GM18868 (cell line): ENCODE data around the gene PLIN4.
"Not testable (repeated sequence)": the region's sequence is repeated elsewhere in the genome, so short reads cannot be mapped to it uniquely, and the experiment has no call there.

Experiments
- ATAC-seq: cut with Tn5 transposase; IDR thresholded peaks from one replicate; pipeline ENCODE4 v1.9.1; 2021; ENCODE audit warnings: mild to moderate bottlenecking, moderate library complexity; ENCODE audit not compliant: unreplicated experiment

Gene PLIN4

GRCh38 chr19:4518345-4519171 lies at the start of gene PLIN4:
TSS of gene PLIN4 (minus strand) at chr19:4518486. CDS start at chr19:4518272, 214 bp downstream.
- ATAC-seq = no peak

DNA sequence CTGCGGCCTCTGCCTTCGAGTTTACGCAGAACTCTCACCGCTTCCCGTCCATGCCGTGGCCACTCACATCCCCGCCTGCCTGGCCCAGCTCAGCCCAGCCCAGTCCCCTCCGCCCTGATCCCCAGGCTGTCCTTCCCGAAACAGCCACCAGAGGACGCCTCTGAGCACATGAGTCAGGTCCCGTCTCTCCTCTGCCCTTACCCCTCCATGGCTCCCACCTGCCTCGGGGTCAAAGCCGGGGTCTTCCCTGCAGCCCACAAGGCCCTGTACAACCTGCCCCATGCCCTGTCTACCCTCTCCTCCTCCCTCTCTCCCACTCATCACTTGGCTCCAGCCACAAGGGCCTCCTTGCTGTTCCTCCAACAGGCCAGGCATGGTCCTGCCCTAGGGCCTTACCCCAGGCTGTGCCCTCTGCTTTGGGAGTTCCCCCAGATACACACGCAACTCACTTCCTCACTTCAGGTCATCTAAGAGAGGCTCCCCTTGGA lies 49.3 kb upstream of the PLIN4 start:
- ATAC-seq = no peak

DNA sequence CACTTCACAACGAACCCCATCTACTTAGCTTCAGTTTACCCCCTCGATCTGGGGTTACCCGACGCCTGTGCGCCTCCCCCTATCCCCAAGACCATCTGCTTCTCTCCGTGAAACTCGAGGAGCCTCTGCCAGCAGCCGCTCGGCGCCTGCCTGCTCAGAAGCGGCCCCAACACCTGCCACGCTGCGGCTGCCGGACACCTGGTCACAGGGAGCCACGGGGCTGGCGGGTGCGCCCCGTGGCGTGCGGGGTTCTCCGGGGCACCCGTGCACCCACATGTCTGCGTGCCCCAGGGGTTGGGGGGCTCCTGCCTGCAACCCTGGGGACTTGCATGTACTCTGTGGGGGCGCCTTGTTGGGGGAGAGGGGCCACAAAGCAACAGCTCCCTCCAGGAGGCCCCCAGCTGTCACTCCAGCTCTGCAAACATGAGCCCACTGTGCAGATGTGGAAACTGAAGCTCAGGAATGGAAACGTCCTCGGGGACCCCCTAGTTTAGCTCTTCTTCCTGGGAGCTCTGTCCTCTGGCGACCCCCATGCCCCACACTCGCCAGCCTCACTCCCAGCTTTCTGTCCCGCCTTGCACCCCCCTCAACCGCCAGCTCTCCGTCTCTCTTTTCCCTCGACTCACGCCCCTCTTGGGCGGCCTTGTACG lies 48.2 kb upstream of the PLIN4 start:
- no peak for ATAC-seq

GRCh38 chr19:4563562-4563961 lies 45.3 kb upstream of the PLIN4 start:
- not testable (repeated sequence) for ATAC-seq

GRCh38 chr19:4562085-4562484 lies 43.8 kb upstream of the PLIN4 start:
- not testable (repeated sequence) for ATAC-seq

DNA sequence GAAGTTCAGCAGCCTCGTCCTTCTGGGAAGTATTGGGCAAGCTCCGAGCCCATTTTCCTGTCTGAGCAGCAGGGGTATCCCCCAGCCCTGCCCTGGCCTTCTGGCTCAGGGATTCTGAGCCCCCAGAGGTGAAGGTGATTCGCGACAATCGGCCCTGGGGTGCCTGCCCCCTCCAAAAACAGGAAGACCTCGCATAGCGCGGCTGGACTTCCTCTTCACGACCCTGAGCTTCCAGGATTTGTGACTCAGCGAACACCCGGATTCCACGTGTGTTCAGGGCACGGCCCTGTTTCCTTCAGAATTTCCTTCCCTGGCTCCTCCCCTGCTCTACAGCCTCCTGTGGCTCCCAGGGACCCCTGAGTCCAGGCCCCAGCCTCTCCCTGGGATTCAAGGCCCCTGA lies 41.3 kb upstream of the PLIN4 start, which contains the start of gene SEMA6B:
TSS of gene SEMA6B (minus strand) at position 116 of the 400 bp plus-strand sequence. CDS start 1,227 bp downstream, outside the sequence.
- ATAC-seq = no peak

DNA sequence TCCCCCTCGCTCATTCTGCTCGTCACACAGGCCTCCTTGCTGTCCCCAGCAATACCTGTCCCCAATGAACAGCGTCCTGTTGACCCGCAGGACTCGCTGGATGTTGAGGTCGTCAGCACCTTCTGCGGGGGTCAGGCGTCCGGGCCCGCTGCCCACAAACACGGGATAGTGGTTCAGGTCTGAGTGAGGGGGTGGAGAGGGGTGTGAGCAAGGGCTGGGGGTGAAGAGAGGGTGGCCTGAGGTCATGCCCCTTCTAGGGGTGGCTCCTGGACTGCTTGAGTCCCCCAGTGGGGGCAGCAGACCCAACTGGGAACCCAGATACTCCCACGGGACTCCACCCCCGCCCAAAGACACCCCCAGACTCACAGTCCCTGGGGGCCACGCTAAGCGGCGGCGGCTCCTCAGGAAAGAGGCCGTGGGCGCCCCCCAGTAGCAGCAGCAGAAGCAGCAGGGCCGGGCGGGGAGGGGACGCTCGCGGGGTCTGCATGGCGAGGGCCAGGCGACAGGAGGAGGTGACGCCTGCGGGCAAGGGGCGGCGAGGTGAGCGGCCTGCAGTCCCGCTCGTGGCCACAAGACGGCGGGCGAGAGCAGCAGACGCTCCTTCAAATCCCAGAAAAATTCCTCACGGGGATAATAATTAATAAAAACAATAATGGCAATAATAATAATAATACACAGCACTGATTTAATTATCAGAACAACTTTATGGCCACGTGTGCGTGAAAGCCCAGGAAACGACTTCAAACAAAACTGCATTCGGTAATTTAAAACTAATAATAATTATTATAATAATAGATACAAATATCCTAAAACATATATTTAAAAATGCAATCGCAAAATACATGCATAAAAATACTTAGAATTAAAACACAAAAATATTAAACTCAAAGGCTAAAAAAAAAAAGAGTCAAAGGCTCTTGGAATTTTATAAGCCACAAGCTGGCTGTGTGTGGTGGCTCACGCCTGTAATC lies 40.0 kb upstream of the PLIN4 start:
- no peak for ATAC-seq

GRCh38 chr19:4557144-4557970 lies 39.1 kb upstream of the PLIN4 start:
- ATAC-seq = no peak

DNA sequence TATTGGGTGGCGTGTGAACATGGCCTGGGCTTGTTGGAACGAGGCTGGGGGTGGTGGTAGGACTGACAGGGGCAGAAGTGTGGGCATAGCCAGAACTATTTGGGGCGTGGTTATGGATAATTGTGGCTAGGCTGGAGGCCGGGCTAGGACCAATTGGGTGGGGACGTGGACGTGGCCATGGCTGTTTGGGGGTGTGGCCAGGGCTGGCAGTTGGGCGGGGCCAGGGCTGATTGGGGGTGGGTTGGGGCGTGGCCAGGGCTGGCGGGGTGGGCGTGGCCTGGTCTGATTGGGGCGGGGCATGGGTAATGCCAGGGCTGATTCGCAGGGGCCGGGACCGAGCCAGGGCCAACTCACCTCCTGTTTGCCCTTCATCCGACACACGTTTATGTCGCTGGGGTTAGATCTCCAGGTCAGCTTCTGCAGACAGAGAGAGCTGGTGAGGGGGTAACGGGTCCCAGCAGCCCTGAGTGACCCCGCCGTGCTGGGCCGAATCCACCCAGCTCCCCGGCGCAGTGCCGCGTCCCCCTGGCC lies 38.4 kb upstream of the PLIN4 start:
- no peak for ATAC-seq

DNA sequence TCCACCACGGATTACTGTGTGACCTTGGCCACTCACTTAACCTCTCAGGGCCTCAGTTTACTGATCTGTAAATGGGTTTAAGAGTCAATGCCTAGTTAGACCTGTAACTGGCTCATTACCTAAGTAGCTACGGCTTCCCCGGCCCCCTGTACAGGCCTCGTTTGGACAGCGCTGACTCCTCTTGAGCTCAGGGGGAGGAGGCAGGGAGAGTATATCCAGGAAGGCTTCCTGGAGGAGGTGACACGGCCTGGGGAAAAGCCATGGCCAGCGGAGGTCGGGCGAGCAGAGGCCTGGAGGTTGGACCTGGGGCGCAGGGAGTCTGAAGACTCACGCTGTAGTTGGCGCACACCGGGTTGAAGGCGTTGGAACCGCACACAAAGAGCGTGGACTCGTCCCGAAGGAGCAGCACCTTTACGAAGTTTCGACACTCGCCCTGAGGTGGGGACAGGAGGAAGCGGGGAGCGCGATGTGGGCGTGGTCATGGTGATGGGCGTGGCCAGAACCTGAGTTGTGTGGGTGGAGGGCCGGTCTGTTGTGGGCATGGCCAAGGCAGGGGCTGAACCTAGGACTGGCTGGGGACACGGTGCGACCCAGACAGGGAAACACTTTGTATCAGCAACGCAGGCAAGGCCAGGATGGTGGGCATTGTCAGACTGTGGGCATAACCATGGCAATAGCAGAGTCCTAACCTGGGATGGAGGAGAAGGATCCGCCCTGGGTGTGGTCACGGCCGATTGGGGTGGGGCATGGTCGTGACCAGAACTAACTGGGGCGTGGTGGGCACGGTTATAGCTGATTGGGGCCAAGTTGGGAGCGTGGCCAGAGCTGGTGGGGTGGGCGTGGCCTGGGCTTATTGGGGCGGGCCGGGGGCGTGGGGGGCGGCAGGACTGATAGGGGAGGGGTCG lies 37.6 kb upstream of the PLIN4 start:
- ATAC-seq = no peak

DNA sequence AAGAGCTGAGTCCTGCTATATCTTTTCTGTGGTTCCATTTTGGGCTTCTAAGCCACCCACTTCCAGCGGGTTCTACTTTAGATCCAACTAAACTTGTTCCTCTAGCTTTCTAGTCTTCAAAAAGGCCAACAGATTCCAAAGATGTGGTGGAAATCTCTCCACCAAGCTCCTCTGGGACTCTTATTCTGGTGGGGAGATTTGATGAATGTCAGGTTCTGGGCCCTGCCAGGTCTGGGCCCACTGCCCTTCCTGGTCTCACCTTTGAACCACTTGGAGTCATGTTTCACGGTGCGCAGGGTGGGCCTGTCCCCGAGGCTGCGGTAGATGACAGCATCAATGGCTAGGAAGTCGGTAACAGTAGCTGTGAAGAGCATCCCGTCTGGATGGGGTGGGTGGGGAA lies 36.4 kb upstream of the PLIN4 start:
- ATAC-seq = no peak

DNA sequence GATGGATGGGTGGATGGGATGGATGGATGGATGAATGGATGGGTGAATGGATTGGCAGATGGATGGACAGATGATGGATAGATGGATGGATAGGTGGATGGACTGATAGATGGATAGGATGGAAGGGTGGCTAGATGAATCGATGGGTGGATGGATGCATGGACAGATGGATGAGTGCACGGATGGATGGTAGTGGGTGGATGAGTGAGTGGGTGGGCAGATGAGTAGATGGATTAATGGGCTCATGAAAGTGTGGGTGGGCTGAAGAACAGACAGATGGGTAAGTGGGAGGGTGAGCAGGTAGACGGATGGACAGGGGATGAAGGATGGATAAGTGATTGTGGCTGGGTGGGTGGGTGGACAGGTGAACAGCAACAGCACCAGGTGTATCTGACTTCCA lies 35.5 kb upstream of the PLIN4 start:
- ATAC-seq = no peak

GRCh38 chr19:4553092-4553695 lies 34.9 kb upstream of the PLIN4 start:
- ATAC-seq = no peak

- no peak for ATAC-seq
These were observed 34.2 kb upstream of the PLIN4 start for GRCh38 chr19:4552525-4552819.

DNA sequence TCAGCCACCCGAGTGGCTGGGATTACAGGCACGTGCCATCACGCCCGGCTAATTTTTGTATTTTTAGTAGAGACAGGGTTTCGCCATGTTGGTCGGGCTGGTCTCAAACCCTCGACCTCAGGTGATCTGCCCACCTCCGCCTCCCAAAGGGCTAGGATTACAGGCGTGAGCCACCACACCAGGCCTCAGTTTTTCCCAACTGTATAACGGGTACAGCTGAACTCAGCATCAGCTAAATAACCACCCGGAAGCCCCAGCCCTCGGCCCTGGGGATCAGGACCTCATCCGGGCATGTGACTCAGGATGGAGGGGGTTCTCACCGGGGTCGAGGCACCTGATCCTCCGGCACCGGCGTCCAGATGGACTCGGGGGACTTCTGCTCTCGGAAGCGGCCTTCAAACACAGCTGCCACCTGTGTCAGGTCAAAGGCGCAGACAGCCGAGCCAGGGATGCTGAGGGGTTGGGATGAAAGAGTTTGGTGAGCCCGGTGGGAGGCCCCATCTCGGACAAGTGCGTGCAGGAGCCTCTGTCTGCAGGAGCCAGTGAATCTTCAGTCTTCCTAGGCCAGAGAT lies 32.3 kb upstream of the PLIN4 start:
- ATAC-seq = no peak

GRCh38 chr19:4550018-4550417 lies 31.7 kb upstream of the PLIN4 start:
- no peak for ATAC-seq

GRCh38 chr19:4548238-4548584 lies 29.9 kb upstream of the PLIN4 start:
- no peak for ATAC-seq
